ENCODE results near the gene GLOD5.

DNA sequence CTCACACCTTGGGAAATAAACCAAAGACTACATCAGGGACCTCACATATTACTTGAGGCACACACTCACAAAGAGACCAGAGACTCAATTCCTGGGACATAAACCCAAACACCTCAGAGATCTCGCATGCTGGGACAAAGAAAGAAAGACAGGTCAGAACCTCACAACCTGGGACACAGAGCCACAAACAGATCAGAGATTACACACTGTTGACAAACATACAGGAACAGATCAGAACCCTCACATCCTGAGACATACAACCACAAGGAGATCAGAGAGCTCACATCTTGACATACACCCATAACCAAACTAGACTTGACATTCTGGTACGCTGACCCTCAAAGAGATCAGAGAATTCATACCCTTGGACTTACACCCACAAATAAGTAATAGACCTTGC lies 47.7 kb upstream of the GLOD5 start:
- TF ChIP-seq, protein P1, sequence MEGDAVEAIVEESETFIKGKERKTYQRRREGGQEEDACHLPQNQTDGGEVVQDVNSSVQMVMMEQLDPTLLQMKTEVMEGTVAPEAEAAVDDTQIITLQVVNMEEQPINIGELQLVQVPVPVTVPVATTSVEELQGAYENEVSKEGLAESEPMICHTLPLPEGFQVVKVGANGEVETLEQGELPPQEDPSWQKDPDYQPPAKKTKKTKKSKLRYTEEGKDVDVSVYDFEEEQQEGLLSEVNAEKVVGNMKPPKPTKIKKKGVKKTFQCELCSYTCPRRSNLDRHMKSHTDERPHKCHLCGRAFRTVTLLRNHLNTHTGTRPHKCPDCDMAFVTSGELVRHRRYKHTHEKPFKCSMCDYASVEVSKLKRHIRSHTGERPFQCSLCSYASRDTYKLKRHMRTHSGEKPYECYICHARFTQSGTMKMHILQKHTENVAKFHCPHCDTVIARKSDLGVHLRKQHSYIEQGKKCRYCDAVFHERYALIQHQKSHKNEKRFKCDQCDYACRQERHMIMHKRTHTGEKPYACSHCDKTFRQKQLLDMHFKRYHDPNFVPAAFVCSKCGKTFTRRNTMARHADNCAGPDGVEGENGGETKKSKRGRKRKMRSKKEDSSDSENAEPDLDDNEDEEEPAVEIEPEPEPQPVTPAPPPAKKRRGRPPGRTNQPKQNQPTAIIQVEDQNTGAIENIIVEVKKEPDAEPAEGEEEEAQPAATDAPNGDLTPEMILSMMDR (IDR thresholded peaks at IDR 0.05 in 4 of 5, conservative IDR thresholded peaks at IDR 0.05 in 1 of 5): no peak
- TF ChIP-seq POLR2A (IDR thresholded peaks at IDR 0.05): no peak
